Measurements from ENCODE around the gene XAB2. TPM values are rescaled to one million over a fixed set of nuclear protein-coding genes. Genes with fewer than 3 reads are reported as not detected.
A peak's percentile ranks its signal among the peaks of the same experiment; 100 is the strongest.
"Not testable (repeated sequence)": the region's sequence is repeated elsewhere in the genome, so short reads cannot be mapped to it uniquely, and the experiment has no call there.

The XAB2 gene
- total and polyA plus RNA-seq, 7 experiments from 2014 or later: 6.4 to 79.8 (median 61.1) TPM

DNA sequence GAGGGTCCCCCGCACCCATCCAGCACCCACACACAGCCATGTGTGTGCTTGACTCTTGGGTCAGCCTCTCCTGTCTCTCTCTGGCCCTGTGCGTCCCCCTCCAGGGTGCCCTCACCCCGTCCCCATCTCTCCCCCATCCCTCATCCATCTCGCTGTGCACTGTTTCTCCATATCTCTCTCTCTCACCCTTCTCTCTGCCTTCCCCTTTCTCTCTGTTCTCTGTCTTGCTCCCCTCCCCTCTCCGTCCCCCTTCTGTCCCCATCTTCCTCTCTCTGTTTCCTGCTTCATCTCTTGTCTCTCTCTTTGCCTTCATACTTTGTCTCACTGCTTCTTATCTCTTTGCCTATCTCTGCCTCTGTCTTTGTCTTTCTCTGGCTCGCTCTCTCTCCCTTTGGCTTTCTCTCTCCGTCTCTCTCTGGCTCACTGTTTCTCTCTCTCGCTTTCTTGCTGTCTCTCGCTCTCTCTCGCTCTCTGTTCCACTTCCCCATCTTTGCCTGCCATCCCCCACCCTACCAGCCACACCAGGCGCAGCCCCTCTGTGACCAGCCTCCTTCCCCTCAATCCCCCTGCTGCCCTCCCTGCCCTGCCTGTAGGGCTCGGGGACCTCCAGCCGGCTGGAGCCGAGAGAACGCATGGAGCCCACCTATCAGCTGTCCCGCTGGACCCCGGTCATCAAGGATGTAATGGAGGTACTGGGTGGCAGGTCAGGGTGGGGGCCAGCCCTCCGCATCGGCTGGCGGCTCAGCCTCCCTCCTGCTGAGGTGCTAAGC, 16.5 kb upstream of the XAB2 start:
- peaks cover 0 to 54% (median 3%) of the 10 kb centered on the region in 3 experiments for H3K36me3 ChIP-seq (ENCODE audit: control insufficient read depth in 2 of 3, insufficient read depth in 3 of 3, low read length in 3 of 3)
- H3K4me3 ChIP-seq (ENCODE audit: low read length): no peak overlapping the region
- peaks cover 0 to 3% (median 0%) of the 10 kb centered on the region in 5 donors for H3K27me3 Mint-ChIP-seq
- peak; percentile 4 for ATAC-seq
- no peaks in the 10 kb centered on the region for H3K27me3 ChIP-seq (ENCODE audit: control insufficient read depth in 2 of 2, insufficient read depth in 2 of 2, low read length in 2 of 2)
- H3K9me3 Mint-ChIP-seq: no peaks in the 10 kb centered on the region
- peaks cover 0 to 11% (median 0%) of the 10 kb centered on the region in 7 donors for H3K4me1 Mint-ChIP-seq
- peak in 1 of 9 donors; percentile 7 for DNase-seq
- H3K4me3 Mint-ChIP-seq: no peak overlapping the region
- intact Hi-C loops (cut with micrococcal nuclease): no loop called here
- H3K36me3 Mint-ChIP-seq: peaks cover 0 to 12% (median 5%) of the 10 kb centered on the region in 5 donors
- no peaks in the 10 kb centered on the region for H3K4me1 ChIP-seq (ENCODE audit: control insufficient read depth in 2 of 2, insufficient read depth in 2 of 2, low read length in 2 of 2)
- ChIA-PET POLR2A (interaction anchor here (0.9 kb wide), 1 partner anchor 10 kb away, joined by 3 read pairs; no protein-coding TSS in a partner anchor), CTCF (no interaction called here)
- peak overlapping the region in 5 of 9 donors; percentile 14 to 74 (median 48) for H3K27ac Mint-ChIP-seq
- no peak overlapping the region for H3K27ac ChIP-seq (ENCODE audit: low read depth, low read length)
- H3K9me3 ChIP-seq (ENCODE audit: control insufficient read depth in 2 of 3, low read length in 3 of 3): no peaks in the 10 kb centered on the region

DNA sequence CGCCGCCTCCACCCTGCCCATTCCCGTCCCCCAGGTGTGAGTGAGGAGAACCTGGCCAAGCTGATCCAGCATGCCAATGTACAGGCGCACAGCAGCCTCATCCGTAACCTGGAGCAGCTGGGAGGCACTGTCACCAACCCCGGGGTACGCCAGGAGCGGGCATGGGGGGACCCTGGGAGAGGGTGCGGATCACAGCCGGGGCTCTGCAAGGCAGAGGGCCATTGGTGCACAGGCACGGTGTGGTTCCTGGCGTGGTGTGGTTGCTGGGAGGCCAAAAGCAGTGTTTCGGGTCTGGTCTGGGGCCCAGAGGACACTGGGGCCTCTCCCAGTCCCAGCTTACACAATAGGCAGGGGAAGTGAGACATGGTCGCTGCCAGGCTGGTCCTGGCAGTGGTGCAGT, 15.8 kb upstream of the XAB2 start:
- Histone ChIP-seq H3K4me1 (ENCODE audit: control insufficient read depth in 2 of 2, insufficient read depth in 2 of 2, low read length in 2 of 2) (no peaks in the 10 kb centered on the region), H3K36me3 (ENCODE audit: control insufficient read depth in 2 of 3, insufficient read depth in 3 of 3, low read length in 3 of 3) (peaks cover 0 to 60% (median 3%) of the 10 kb centered on the region in 3 experiments), H3K4me3 (ENCODE audit: low read length) (no peak overlapping the region), H3K9me3 (ENCODE audit: control insufficient read depth in 2 of 3, low read length in 3 of 3) (no peaks in the 10 kb centered on the region), H3K27me3 (ENCODE audit: control insufficient read depth in 2 of 2, insufficient read depth in 2 of 2, low read length in 2 of 2) (no peaks in the 10 kb centered on the region), H3K27ac (ENCODE audit: low read depth, low read length) (no peak overlapping the region)
- Mint-ChIP-seq H3K9me3 (peaks cover 0 to under 1% (median 0%) of the 10 kb centered on the region in 11 donors), H3K4me3 (no peak overlapping the region), H3K4me1 (peaks cover under 1 to 12% (median 4%) of the 10 kb centered on the region in 7 donors), H3K36me3 (peaks cover 0 to 13% (median 5%) of the 10 kb centered on the region in 5 donors), H3K27me3 (peaks cover 0 to 3% (median 0%) of the 10 kb centered on the region in 5 donors), H3K27ac (peak overlapping the region in 1 of 9 donors; percentile 14)
- DNase-seq (no peak), ATAC-seq (peak; percentile 62)
- CTCF ChIA-PET: interaction anchor here (1.0 kb wide), 1 partner anchor 104 kb away, joined by 3 read pairs; no protein-coding TSS in a partner anchor
- POLR2A ChIA-PET: interaction anchor here (0.9 kb wide), 1 partner anchor 9 kb away, joined by 3 read pairs; no protein-coding TSS in a partner anchor
- intact Hi-C loops (cut with micrococcal nuclease): no loop called here

DNA sequence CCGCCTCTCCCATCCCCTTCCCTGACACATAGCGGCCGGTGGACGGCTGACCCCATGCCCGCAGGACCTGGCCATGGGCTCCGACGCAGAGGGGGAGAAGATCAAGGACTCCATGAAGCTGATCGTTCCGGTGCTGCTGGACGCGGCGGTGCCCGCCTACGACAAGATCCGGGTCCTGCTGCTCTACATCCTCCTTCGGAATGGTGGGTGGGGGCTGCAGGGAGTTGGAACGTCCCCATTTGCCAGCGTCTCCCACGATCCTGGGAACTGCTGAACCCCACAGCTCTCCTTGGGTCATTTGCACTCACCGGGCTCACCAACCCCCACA, 15.2 kb upstream of the XAB2 start:
- H3K9me3 Mint-ChIP-seq: peaks cover 0 to 5% (median 0%) of the 10 kb centered on the region in 11 donors
- peaks cover 7 to 18% (median 10%) of the 10 kb centered on the region in 7 donors for H3K4me1 Mint-ChIP-seq
- intact Hi-C loops (cut with micrococcal nuclease): no loop called here
- ChIA-PET POLR2A (no interaction called here), CTCF (interaction anchor here (1.0 kb wide), 1 partner anchor 105 kb away, joined by 3 read pairs; no protein-coding TSS in a partner anchor)
- DNase-seq (no peak), ATAC-seq (no peak)
- H3K4me3 Mint-ChIP-seq: no peak overlapping the region
- Histone ChIP-seq H3K4me3 (ENCODE audit: low read length) (no peak overlapping the region), H3K27me3 (ENCODE audit: control insufficient read depth in 2 of 2, insufficient read depth in 2 of 2, low read length in 2 of 2) (no peaks in the 10 kb centered on the region), H3K9me3 (ENCODE audit: control insufficient read depth in 2 of 3, low read length in 3 of 3) (no peaks in the 10 kb centered on the region), H3K4me1 (ENCODE audit: control insufficient read depth in 2 of 2, insufficient read depth in 2 of 2, low read length in 2 of 2) (no peaks in the 10 kb centered on the region), H3K36me3 (ENCODE audit: control insufficient read depth in 2 of 3, insufficient read depth in 3 of 3, low read length in 3 of 3) (peaks cover 0 to 66% (median 3%) of the 10 kb centered on the region in 3 experiments), H3K27ac (ENCODE audit: low read depth, low read length) (no peak overlapping the region)
- peaks cover 0 to 19% (median 8%) of the 10 kb centered on the region in 5 donors for H3K36me3 Mint-ChIP-seq
- no peak overlapping the region for H3K27ac Mint-ChIP-seq
- no peaks in the 10 kb centered on the region for H3K27me3 Mint-ChIP-seq

DNA sequence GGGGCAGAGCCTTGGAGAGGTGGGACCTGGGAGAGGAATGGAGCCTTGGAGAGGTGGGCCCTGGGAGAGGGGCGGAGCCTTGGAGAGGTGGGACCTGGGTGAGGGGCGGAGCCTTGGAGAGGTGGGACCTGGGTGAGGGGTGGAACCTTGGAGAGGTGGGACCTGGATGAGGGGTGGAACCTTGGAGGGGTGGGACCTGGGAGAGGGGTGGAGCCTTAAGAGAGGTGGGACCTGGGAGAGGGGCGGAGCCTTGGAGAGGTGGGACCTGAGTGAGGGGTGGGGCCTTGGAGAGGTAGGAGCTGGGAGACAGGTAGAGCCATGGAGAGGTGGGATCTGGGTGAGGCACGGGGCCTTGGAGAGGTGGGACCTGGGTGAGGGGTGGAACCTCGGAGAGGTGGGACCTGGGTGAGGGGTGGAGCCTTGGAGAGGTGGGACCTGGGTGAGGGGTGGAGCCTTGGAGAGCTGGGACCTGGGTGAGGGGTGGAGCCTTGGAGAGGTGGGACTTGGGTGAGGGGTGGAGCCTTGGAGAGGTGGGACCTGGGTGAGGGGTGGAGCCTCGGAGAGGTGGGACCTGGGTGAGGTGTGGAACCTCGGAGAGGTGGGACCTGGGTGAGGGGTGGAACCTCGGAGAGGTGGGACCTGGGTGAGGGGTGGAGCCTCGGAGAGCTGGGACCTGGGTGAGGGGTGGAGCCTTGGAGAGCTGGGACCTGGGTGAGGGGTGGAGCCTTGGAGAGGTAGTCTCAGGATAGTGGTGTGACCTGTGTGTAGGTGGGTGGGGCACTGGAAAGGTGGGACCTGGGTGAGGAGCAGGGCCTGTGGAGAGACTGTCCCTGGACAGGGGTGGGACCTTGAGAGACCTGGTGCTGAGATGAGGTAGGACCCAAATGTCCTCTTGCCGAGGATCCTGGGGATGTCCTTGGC, 14.5 kb upstream of the XAB2 start:
- Mint-ChIP-seq H3K4me1 (peaks cover 9 to 24% (median 14%) of the 10 kb centered on the region in 7 donors), H3K36me3 (peaks cover 0 to 21% (median 8%) of the 10 kb centered on the region in 5 donors)
- ATAC-seq; H3K9me3 Mint-ChIP-seq; H3K4me1 ChIP-seq (ENCODE audit: control insufficient read depth in 2 of 2, insufficient read depth in 2 of 2, low read length in 2 of 2); H3K4me3 ChIP-seq (ENCODE audit: low read length); H3K27ac ChIP-seq (ENCODE audit: low read depth, low read length); H3K27me3 Mint-ChIP-seq; intact Hi-C loops (cut with micrococcal nuclease); H3K27ac Mint-ChIP-seq; H3K9me3 ChIP-seq (ENCODE audit: control insufficient read depth in 2 of 3, low read length in 3 of 3); H3K27me3 ChIP-seq (ENCODE audit: control insufficient read depth in 2 of 2, insufficient read depth in 2 of 2, low read length in 2 of 2); H3K4me3 Mint-ChIP-seq: not testable (repeated sequence)
- ChIA-PET POLR2A (interaction anchor here (0.7 kb wide), 1 partner anchor 1927 kb away, joined by 6 read pairs; no protein-coding TSS in a partner anchor), CTCF (interaction anchor here (0.6 kb wide), 1 partner anchor 13 kb away, joined by 3 read pairs; no protein-coding TSS in a partner anchor)
- H3K36me3 ChIP-seq (ENCODE audit: control insufficient read depth in 2 of 3, insufficient read depth in 3 of 3, low read length in 3 of 3): peaks cover 0 to 69% (median 3%) of the 10 kb centered on the region in 3 experiments
- DNase-seq: peak in 1 of 9 donors; percentile 32

DNA sequence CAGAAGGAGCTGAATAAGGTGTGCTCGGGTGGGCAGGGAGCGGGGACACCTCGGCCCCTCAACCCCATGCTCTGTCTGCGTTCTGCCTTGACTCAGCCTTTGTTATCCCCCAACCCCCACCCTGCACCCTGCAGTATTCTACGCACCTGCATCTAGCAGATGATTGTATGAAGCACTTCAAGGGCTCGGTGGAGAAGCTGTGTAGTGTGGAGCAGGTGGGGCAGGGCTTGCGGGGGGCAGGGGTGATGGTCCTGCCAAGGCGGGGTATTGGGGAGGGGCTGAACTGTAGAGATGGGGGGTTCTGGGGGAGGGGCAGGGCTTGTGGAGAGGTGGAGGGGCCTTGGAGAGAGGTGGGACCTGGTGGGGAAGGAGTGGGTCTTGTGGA, 13.7 kb upstream of the XAB2 start:
- no peak overlapping the region for H3K27ac Mint-ChIP-seq

More for the DNA sequence above, 13.7 kb upstream of the XAB2 start:
- H3K4me3 Mint-ChIP-seq: no peak overlapping the region
- intact Hi-C loops (cut with micrococcal nuclease): no loop called here
- peaks cover 0 to 69% (median 3%) of the 10 kb centered on the region in 3 experiments for H3K36me3 ChIP-seq (ENCODE audit: control insufficient read depth in 2 of 3, insufficient read depth in 3 of 3, low read length in 3 of 3)
- DNase-seq (no peak), ATAC-seq (no peak)
- no peaks in the 10 kb centered on the region for H3K27me3 Mint-ChIP-seq
- H3K27me3 ChIP-seq (ENCODE audit: control insufficient read depth in 2 of 2, insufficient read depth in 2 of 2, low read length in 2 of 2): no peaks in the 10 kb centered on the region
- peaks cover 0 to 5% (median 0%) of the 10 kb centered on the region in 11 donors for H3K9me3 Mint-ChIP-seq
- POLR2A ChIA-PET: interaction anchor here (1.0 to 1.2 kb wide), 2 partner anchors 12 kb away, joined by 3 to 4 read pairs; no protein-coding TSS in a partner anchor
- no peaks in the 10 kb centered on the region for H3K9me3 ChIP-seq (ENCODE audit: control insufficient read depth in 2 of 3, low read length in 3 of 3)
- peaks cover 0 to 1% of the 10 kb centered on the region in 2 donors for H3K4me1 ChIP-seq (ENCODE audit: control insufficient read depth in 2 of 2, insufficient read depth in 2 of 2, low read length in 2 of 2)
- peaks cover 0 to 22% (median 8%) of the 10 kb centered on the region in 5 donors for H3K36me3 Mint-ChIP-seq
- CTCF ChIA-PET: no interaction called here
- peaks cover 9 to 28% (median 16%) of the 10 kb centered on the region in 7 donors for H3K4me1 Mint-ChIP-seq
- H3K4me3 ChIP-seq (ENCODE audit: low read length): no peak overlapping the region
- no peak overlapping the region for H3K27ac ChIP-seq (ENCODE audit: low read depth, low read length)

Data from naive thymus-derived CD4-positive, alpha-beta T cell (primary cell).